ENCODE results near the gene HEPACAM2.

- TF ChIP-seq POLR2A (IDR thresholded peaks at IDR 0.05; ENCODE audit: low read depth, low read length), result no peak
- TF ChIP-seq POLR2AphosphoS5 (IDR thresholded peaks at IDR 0.05; ENCODE audit: low read depth, low read length), result no peak
- TF ChIP-seq TAF1 (IDR thresholded peaks at IDR 0.05; ENCODE audit: borderline replicate concordance, low read depth, low read length), result no peak
These were observed 9.3 kb upstream of the HEPACAM2 start for GRCh38 chr7:93235541-93235940.

Measured in GM12892 (cell line).